Right forelimb (tissue), 1 donor: ENCODE data around the gene IPCEF1.

ENCODE experiments used
- DNase-seq: peaks from one replicate; pipeline ENCODE4 v3.0.0-alpha.2; 2018

The IPCEF1 gene

DNA sequence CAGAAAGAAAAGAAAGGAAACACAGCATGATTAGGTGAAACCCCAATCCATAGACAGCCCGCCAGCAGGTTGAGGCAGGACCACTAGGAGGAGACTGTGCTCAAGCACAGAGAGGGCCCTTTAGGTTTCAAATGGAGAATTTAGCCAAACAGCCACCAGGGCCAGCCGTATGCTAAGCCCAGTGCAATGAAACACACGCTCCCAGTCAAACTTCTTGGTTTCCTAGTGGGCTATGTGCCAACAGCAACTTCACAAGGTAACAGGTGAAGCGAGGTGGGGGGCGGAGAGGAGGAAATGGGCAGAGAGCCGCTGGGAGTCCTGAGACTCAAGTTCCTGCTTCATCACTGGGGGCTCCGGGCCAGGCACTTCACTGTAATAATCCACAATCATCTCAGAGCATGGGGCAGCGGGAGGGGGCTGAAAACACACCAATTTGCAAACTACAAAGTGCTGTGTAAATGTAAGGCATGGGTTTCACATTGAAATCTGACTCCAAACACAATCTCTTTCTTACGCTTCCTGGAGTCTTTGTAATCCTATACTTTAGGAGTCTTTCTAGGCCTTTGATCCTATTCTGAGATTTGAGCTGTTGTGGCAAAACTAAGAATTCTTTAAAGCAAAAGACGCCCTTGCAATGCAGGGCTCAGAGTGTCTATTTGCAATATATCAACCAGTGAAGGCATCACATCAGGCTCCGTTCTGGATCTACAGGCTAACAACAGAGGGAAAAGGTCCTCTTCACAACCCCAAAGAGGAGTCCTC is 200.3 kb downstream of the IPCEF1 start:
- no peak for DNase-seq

GRCh38 chr6:154154389-154154967 is 202.1 kb downstream of the IPCEF1 start:
- peak; percentile 62 for DNase-seq

- no peak for DNase-seq
These were observed 212.8 kb downstream of the IPCEF1 start for GRCh38 chr6:154143753-154144152.

GRCh38 chr6:154140743-154141142 is 215.9 kb downstream of the IPCEF1 start:
- DNase-seq, result no peak

DNA sequence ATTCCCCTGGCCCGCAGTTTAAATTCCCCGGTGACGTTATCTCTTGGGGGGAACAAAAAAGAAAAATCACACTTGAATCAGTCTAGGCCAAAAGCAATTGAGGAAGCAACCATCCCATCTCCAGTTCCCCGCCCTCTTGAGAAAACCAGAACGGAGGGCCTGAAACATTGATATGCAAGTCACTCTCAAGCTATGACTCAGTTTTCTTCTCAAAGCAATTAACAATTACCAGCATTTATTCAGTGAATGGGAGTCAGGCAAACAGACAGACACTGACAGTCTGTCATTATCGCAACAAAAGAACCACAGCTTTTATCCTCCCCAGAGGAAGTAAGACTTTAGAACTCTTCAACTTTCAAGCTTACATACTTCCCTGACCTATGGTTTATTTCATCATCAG is 216.7 kb downstream of the IPCEF1 start:
- DNase-seq, result no peak

DNA sequence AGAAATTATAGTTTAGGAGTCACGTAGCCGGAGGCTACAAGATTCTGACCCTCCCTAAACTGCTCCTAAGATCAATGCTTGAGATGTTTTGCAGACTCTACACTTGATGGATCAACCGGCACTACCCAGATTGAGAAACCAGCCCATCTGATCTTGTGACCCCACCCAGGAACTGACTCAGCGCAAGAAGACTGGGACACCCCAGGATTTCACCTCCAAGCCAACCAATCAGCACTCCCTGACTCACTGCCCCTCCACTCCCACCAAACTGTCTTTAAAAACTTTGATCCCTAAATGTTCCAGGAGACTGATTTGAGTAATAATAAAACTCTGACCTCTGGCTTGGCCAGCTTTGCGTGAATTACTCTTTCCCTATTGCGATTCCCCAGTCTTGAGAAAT is 217.8 kb downstream of the IPCEF1 start:
- DNase-seq, result no peak

- no peak for DNase-seq
These were observed 222.0 kb downstream of the IPCEF1 start for GRCh38 chr6:154134471-154135147.

- no peak for DNase-seq
These were observed 228.9 kb downstream of the IPCEF1 start for GRCh38 chr6:154127657-154128056.

- no peak for DNase-seq
These were observed 231.2 kb downstream of the IPCEF1 start for GRCh38 chr6:154125421-154125820.

- no peak for DNase-seq
These were observed 233.2 kb downstream of the IPCEF1 start for GRCh38 chr6:154123155-154123956.

GRCh38 chr6:154122195-154122925 is 234.2 kb downstream of the IPCEF1 start:
- no peak for DNase-seq

GRCh38 chr6:154117485-154117884 is 239.1 kb downstream of the IPCEF1 start:
- no peak for DNase-seq

DNA sequence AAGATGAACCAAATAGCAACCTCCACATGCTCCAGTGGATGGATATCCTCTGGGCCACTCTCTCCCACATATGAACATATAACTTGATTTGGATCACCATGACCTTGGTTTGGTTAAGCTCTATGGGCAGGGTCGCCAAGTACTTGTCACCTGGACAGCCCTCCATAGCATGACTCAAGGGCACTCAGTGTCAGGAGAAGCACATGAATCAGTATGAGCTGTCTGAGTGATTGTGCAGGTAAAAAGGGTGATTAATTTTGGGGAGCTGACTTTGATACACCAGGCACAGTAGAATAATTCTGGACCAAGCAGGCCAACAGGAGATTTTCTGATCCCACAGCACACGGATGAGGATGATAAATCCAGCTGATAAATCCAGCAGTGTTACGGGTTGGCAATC is 243.2 kb downstream of the IPCEF1 start:
- DNase-seq, result no peak

DNA sequence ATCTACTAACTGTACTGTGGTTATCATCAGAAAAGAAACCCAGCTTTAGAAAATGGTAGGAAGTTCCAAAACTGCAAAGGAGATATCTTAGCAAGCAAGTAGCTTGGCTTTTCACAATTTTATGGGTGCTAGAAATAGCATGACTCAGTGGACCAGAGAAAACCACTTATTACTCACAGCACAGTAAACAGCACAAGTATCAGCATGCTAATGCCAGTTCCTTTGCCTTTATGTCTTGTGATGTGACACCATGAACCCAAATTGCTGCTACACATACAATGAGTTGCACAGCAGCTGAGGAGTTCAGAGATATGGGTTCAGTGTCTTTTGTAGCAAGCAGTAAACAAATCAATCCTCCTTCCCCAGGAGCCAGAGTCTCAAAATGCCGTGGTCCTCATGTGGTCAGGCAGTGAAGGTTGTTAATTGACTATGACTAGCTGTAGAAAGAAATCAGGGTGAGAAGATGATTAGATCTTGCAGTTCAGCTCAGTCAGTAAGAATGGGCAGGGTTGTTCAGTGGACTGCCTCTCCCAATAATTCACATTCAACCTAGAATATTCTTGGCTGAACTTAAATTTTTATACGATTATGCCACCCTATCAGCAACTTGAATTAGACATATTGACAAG is 244.3 kb downstream of the IPCEF1 start:
- no peak for DNase-seq

DNA sequence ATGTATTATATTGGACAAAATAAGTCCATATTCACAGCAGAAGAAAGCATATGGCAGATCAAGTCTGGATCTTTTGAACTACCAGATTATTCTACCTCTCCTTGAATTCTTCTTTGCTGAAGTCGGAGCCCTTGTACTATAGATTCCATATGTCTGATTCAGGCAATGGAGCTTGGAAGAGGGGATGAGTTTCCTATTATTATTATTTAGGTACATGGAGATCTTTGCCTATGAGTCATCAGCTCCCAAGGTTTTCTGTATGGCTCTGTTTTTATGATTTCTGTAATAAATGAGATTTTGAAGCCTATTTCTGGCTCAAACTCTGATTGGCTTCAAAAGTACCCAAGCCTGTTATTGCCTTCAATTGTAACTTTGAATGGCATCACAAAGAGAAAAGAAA is 245.6 kb downstream of the IPCEF1 start:
- DNase-seq, result no peak

DNA sequence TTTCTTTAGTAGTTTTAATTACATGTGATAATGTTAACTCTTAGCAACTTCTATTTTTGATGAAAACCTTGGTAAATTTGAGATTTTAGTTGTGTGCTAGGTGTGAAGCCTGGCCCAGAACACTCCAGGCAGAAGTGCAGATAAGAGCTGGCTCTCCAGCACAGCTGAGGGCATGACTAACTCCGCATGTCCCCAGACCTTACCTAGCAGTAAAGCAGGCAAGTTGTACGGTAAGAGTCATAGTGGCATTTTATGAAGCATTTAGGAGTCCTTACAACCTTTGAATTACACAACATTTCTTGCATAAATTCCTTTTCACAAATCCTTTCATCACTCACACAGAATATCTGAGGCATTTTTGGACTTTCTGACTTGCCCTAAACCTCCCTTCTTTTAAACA is 250.4 kb downstream of the IPCEF1 start:
- no peak for DNase-seq
